ENCODE results near the gene SGCA. TPM values are rescaled to one million over a fixed set of nuclear protein-coding genes. Genes with fewer than 3 reads are reported as not detected.

Gene SGCA
- total RNA-seq, 1 experiment from 2014 or later, result not detected

- no TSS peak for BruUV-seq (replicated peaks)
- Histone ChIP-seq H2AFZ (peak overlapping the region; percentile 57), H3K9me3 (ENCODE audit: insufficient read depth, low read depth) (no peaks in the 10 kb centered on the region), H3F3A (ENCODE audit: insufficient read depth, low read depth) (peaks cover 51% of the 10 kb centered on the region), H3K4me1 (replicated peaks; ENCODE audit: insufficient read depth) (peaks cover 71% of the 10 kb centered on the region), H3K27me3 (ENCODE audit: insufficient read depth, low read depth) (no peaks in the 10 kb centered on the region), H3K27ac (no peak overlapping the region), H3K79me2 (ENCODE audit: low read depth) (peaks cover 56% of the 10 kb centered on the region), H3K36me3 (ENCODE audit: low read depth) (peaks cover 6% of the 10 kb centered on the region; the same call in 1 of the 2 replicates), H3K4me2 (peak overlapping the region; percentile 95), H4K20me1 (ENCODE audit: insufficient read depth) (peaks cover 41% of the 10 kb centered on the region), H3K9me2 (ENCODE audit: insufficient read depth) (no peaks in the 10 kb centered on the region), H3K4me3 (peak overlapping the region; percentile 70)
- DNase-seq, result peak in 1 of 2 experiments; percentile 49
- ChIA-PET POLR2A (ENCODE audit: unreplicated experiment) (interaction anchor here (0.6 kb wide), 1 partner anchor 90 kb away, joined by 3 read pairs; no protein-coding TSS in a partner anchor), CTCF (interaction anchor here (0.9 kb wide), 1 partner anchor 9 kb away, joined by 8 read pairs; no protein-coding TSS in a partner anchor)
- intact Hi-C loops (cut with micrococcal nuclease; ENCODE audit: unreplicated experiment), result loop anchor here (5.0 kb wide), 1 partner anchor 262 kb away; no protein-coding TSS in a partner anchor
- no peak for TF ChIP-seq EZH2 (IDR thresholded peaks at IDR 0.05; ENCODE audit: low read depth)
- TF ChIP-seq CTCF (conservative IDR thresholded peaks at IDR 0.05), result no peak
Measured at GRCh38 chr17:50149417-50150353, 16.1 kb upstream of the SGCA start.

- peak within 1 kb of the TSS; percentile 73 for H2AFZ ChIP-seq
- ChIA-PET POLR2A (ENCODE audit: unreplicated experiment) (interaction anchor here (0.7 kb wide), 1 partner anchor 264 kb away, joined by 16 read pairs; no protein-coding TSS in a partner anchor), CTCF (interaction anchor here (0.6 to 0.9 kb wide), 3 partner anchors 10 to 635 kb away, joined by 5 to 8 read pairs (median 5); no protein-coding TSS in a partner anchor)
- H3K4me3 ChIP-seq, result peak within 1 kb of the TSS; percentile 70
- H3K27ac ChIP-seq, result peak within 1 kb of the TSS; percentile 86
- H3F3A ChIP-seq (ENCODE audit: insufficient read depth, low read depth), result peaks cover 56% of the 10 kb centered on the region
- peaks cover 33% of the 10 kb centered on the region for H4K20me1 ChIP-seq (ENCODE audit: insufficient read depth)
- H3K4me1 ChIP-seq (replicated peaks; ENCODE audit: insufficient read depth), result peaks cover 71% of the 10 kb centered on the region
- H3K9me3 ChIP-seq (ENCODE audit: insufficient read depth, low read depth), result no peaks in the 10 kb centered on the region
- DNase-seq, result no peak
- BruUV-seq (replicated peaks), result TSS peak; percentile 19
- H3K36me3 ChIP-seq (ENCODE audit: low read depth), result 0 out of 2 replicates have a peak, but pooled peaks cover 5% of the 10 kb centered on the region
- no peaks in the 10 kb centered on the region for H3K9me2 ChIP-seq (ENCODE audit: insufficient read depth)
- TF ChIP-seq EZH2 (IDR thresholded peaks at IDR 0.05; ENCODE audit: low read depth) (no peak), CTCF (conservative IDR thresholded peaks at IDR 0.05) (no peak)
- H3K79me2 ChIP-seq (ENCODE audit: low read depth), result peaks cover 50% of the 10 kb centered on the region
- intact Hi-C loops (cut with micrococcal nuclease; ENCODE audit: unreplicated experiment), result loop anchor here (5.0 kb wide), 1 partner anchor 263 kb away; no protein-coding TSS in a partner anchor
- no peaks in the 10 kb centered on the region for H3K27me3 ChIP-seq (ENCODE audit: insufficient read depth, low read depth)
- peak within 1 kb of the TSS; percentile 95 for H3K4me2 ChIP-seq
Measured at GRCh38 chr17:50150354-50151040, 15.3 kb upstream of the SGCA start, which contains the start of gene PPP1R9B. PPP1R9B (minus strand) TSS chr17:50150677; CDS start chr17:50150513, 164 bp downstream.

Data from PC-9 (cell line).